ENCODE measurements around the gene PHLPP2.

DNA sequence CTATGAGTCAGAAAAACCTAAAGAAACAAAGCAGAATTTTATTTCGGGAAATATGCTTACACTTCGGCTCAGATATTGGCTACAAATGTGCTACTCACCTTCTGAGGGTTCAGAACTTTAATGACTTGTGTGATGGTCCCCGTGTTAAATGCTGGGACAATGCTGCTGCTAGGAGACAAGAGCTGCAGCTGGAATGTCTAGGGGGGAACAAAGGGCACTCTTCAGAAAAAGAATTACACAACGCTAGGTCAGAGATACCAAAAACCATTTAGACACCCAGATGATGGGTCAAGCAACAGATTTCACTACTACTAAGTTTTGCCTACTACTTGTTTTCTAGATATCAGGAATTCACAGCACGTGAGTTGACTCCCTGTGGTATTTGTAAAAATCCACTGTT is 10.0 kb upstream of the PHLPP2 start:
- TF ChIP-seq CTCF (IDR thresholded peaks at IDR 0.05; ENCODE audit: poor library complexity) (no peak), EZH2phosphoT487 (IDR thresholded peaks at IDR 0.05; ENCODE audit: low read depth, severe bottlenecking, unreplicated experiment) (no peak)

All from hepatocyte (in vitro differentiated cells).